Measurements from ENCODE around the gene OR5H15.
"Not testable (repeated sequence)": the region's sequence is repeated elsewhere in the genome, so short reads cannot be mapped to it uniquely, and the experiment has no call there.

OR5H15 gene

GRCh38 chr3:98166396-98166795, at the start of gene OR5H15:
Gene OR5H15, plus strand, starts transcription at chr3:98166696. Its CDS starts 2,004 bp downstream, at chr3:98168700.
- no peak for DNase-seq

GRCh38 chr3:98130421-98130820, 36.1 kb upstream of the OR5H15 start, which contains the start of gene OR5H1:
Gene OR5H1, plus strand, starts transcription at chr3:98130721. Its CDS starts 1,977 bp downstream, at chr3:98132698.
- DNase-seq: no peak

GRCh38 chr3:98136631-98137030, 29.9 kb upstream of the OR5H15 start:
- no peak for DNase-seq

DNA sequence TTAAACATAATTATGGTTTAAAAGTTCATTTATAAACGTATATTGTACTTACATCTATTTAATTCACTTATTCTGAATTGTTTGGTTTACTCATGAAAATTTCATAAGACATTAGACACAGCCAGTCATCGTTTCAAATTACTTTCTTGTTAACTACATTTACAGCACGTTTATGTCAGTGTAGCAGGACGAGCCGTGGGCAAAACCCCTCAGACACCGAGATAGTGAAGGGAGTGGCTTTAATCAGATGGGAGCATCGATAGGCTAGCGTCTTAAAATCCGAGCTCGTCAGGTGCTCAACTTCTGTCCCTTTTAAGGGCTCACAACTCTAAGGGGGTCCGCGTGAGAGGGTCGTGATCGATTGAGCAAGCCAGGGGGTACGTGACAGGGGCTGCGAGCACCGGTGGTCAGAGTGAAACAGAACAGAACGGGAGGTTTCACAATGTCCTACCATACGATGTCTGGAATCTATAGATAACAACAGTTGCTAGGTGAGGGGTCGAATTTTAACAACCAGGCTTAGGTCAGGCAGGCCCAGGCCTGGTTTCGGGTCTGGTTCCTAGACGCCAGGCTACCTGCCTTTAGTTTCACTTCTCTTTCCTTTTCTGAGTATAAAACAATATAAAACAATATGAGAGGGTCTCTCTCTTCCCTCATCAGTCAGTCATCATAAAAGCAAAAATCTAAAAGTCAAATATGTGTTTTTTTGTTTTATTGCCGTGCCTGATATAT, 28.5 kb upstream of the OR5H15 start:
- DNase-seq: not testable (repeated sequence)

DNA sequence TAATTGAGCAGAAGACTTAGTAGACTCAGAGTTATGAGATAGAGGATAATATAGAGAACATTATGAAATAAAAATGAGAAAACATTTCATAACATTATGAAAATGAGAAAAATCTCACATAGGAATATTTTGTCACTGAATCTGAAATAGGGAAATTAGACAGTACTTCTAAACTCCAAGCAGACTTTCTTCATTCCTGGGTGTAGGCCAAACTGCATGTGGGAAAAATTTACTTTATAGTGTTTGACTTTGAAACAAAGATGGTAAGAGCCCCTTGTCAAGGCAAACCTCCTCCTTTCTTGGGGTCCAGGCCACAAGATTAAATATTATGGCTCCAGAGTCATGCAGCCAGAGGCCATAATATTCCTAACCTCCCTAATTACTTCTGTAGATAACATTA, 26.0 kb upstream of the OR5H15 start:
- DNase-seq: no peak

GRCh38 chr3:98147179-98147578, 19.3 kb upstream of the OR5H15 start, which contains the start of gene OR5H14:
Gene OR5H14, plus strand, starts transcription at chr3:98147479. Its CDS starts 1,907 bp downstream, at chr3:98149386.
- DNase-seq: no peak

- no peak for DNase-seq
These were observed 17.7 kb upstream of the OR5H15 start for GRCh38 chr3:98148751-98149150.

DNA sequence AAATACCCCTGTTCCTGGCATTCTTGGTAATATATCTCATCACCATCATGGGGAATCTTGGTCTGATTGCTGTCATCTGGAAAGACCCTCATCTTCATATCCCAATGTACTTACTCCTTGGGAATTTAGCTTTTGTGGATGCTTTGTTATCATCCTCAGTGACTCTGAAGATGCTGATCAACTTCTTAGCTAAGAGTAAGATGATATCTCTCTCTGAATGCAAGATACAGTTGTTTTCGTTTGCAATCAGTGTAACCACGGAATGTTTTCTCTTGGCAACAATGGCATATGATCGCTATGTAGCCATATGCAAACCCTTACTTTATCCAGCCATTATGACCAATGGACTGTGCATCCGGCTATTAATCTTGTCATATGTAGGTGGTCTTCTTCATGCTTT, 17.0 kb upstream of the OR5H15 start:
- DNase-seq: not testable (repeated sequence)

GRCh38 chr3:98151241-98151640, 15.3 kb upstream of the OR5H15 start:
- DNase-seq: no peak

DNA sequence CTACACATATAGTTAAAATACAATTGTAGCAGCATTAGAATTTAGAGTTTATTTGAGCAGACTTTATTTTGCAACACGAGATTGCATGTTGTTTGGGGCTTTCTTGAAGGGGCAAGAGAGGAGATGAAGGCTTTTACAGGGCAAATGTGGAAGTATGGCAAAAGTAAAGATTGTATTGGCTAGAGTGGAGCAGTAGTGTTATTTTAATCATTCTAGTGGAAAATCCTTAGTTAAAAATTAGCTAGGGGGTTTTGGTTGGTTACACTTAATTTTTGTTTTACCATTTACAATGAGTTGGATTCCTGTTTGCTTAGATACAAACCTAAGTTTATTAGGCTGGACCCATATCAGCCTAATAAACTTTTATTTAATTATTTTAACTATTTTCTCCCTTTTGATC, 4.6 kb downstream of the OR5H15 start:
- no peak for DNase-seq

DNA sequence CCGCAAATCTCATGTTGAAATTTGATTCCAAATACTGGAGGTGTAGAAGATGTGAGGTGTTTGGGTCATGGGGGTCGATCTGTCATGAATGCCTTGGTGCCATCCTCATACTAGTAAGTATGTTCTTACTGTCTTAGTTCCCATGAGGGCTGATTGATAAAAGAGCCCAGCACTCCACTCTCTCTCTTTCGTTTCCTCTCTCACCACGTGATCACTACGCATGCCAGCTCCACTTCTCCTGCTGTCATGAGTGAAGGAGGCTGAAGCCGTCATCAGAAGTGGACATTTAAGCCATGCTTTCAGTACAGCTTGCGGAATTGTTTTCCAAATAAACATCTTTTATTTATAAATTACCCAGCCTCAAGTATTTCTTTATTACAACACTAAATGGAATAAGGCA, 6.1 kb downstream of the OR5H15 start:
- DNase-seq: no peak

DNA sequence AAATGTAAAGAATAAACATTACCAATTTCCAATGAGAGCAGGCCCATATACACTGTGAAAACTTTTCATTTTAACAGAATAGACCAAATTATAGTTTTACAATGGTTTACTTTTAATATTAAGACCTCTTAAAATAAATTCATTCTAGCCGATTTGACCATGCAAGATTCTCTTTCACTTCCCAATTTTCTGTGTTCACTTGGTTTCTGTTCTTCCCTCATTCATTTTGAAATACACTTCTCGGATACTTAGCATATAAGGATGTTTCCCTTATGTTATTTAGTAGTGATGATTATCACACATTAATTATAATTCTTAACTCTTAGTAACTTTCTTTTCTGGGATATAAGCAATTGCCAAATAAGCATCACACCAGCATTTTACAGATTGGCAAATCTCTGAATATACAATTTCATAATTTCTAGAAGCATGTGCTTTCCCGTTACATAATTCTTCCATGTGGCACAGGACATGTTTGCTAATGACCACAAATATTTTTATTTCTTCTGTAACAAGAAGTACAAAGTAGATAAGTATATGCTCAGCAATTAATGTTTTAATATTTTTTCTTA, 13.9 kb downstream of the OR5H15 start:
- DNase-seq: no peak

DNA sequence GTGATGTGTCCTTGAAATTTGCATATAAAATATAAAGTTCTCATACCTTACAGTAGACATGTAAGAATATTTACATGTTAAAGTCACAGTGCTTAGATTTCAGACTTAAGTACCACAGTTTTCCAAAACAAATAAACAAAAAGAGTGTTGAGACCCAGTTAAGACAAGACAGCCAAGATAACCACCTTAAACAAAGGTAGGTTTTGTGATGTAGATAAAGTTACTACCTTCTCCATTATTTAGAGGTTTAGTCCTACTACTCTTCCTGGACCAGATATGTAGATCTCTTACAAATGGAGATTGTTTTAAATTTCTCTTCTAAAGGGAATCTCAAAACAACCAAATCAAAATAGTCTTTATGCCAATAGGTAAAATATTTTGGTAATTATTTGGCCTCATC, 15.7 kb downstream of the OR5H15 start:
- DNase-seq: no peak

DNA sequence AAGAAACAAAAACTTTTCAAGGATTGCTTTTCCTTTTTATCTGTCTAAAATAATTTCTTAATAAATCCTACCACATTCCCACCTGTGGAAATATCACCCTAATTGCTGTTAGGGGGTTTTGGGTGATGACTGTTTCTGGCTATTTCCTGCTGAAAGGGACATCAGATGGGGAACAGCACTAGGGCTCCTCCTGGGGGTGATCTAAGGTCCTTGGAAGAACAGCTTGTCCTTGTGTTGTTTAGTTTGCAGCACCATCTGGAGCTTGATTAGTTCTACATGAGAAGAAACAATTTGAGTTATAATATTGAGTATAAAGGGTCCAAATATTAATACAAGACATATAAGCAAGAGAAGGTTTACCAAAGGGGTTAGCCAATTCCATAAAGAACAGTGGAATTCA, 18.7 kb downstream of the OR5H15 start:
- DNase-seq: no peak

DNA sequence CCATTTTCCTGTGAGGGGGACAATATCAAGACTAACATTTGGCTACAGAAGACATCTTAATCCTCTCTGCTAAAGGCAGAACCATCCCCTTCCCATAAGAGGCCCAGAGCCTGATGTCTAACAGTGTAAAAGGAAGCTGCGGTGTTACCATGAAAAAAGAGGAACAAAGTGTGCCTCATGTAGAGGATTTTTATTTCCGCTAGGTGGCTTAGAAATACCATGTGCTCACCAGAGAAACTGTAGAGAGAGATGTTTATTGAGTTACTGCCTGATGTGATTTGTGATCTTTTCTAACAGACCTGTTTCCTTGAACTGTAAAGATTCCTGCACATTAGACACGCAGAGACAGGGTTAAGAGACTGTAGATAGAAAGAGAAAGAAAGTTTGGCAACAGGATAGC, 22.0 kb downstream of the OR5H15 start:
- DNase-seq: peak; percentile 47

GRCh38 chr3:98190911-98191310, 24.4 kb downstream of the OR5H15 start:
- DNase-seq: not testable (repeated sequence)

DNA sequence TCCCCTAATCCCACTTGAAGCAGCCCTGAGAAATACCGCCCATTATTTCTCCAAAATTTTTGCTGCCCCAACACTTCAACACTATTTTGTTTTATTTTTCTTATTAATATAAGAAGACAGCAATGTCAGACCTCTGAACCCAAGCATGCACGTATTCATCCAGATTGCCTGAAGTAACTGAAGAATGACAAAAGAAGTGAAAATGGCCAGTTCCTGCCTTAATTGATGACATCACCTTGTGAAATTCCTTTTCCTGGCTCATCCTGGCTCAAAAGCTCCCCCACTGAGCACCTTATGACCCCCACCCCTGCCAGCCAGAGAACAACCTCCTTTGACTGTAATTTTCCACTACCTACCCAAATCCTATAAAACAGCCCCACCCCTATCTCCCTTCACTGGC, 29.8 kb downstream of the OR5H15 start:
- DNase-seq: not testable (repeated sequence)

GRCh38 chr3:98199020-98199419, 32.5 kb downstream of the OR5H15 start:
- DNase-seq: no peak

DNA sequence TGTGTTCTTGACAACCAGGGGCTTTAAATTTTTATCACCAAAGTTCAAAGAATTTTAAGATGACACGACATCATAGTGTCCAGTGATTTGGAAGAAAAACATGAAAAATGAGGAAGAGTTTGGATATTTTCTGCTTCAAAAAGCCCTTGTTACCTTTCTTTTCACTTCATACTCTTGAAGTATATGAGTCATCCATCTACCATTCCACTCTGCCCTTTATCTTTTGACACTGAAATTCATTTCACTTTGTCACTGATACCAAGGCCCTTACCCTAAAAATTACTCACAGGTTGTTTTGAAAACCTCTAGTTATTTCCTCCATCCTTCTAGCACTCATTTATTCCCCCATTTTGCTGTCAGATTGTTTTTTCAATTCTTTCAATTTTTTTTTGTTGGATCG, 42.7 kb downstream of the OR5H15 start:
- DNase-seq: no peak

GRCh38 chr3:98213276-98213675, 46.8 kb downstream of the OR5H15 start:
- DNase-seq: no peak

- DNase-seq: no peak
These were observed 48.6 kb downstream of the OR5H15 start for GRCh38 chr3:98215051-98215450.
